MM.1S (cell line): Measurements from ENCODE around the gene C1orf21.

ENCODE experiments used
- DNase-seq: peaks from one replicate; pipeline ENCODE4 v3.0.0-alpha.2; 2015
- H2AFZ ChIP-seq: fragments of 300-600 bp; sonication (generic); 2 replicates; pipeline ENCODE4 v1.6.0; 2016; ENCODE audit warnings: antibody characterized with exemption, low read length
- H3F3A ChIP-seq: fragments of 300-600 bp; sonication (generic); 2 replicates; pipeline ENCODE4 v1.6.1; 2016; ENCODE audit warnings: mild to moderate bottlenecking, antibody characterized with exemption, low read length, moderate library complexity, mixed read lengths; ENCODE audit not compliant: insufficient read depth
- H3K27ac ChIP-seq: fragments of 300-600 bp; sonication (generic); 2 replicates; pipeline ENCODE4 v1.5.1; 2016; ENCODE audit warnings: mild to moderate bottlenecking, low read length
- H3K27me3 ChIP-seq: fragments of 300-600 bp; sonication (generic); replicated peaks from 2 replicates; pipeline ENCODE4 v1.6.0; 2016; ENCODE audit warnings: low read length; ENCODE audit not compliant: insufficient read depth
- H3K36me3 ChIP-seq: fragments of 300-600 bp; sonication (generic); replicated peaks from 2 replicates; pipeline ENCODE4 v1.6.1; 2016; ENCODE audit warnings: mild to moderate bottlenecking, low read length, mixed read lengths; ENCODE audit not compliant: insufficient read depth
- H3K4me1 ChIP-seq: fragments of 300-600 bp; sonication (generic); 2 replicates; pipeline ENCODE4 v1.6.1; 2016; ENCODE audit warnings: low read length, mixed read lengths
- H3K4me2 ChIP-seq: fragments of 300-600 bp; sonication (generic); 2 replicates; pipeline ENCODE4 v1.6.0; 2016; ENCODE audit warnings: low read depth, low read length
- H3K4me3 ChIP-seq: fragments of 300-600 bp; sonication (generic); 2 replicates; pipeline ENCODE4 v1.5.1; 2016; ENCODE audit warnings: low read length, mixed read lengths
- H3K79me2 ChIP-seq: fragments of 300-600 bp; sonication (generic); 2 replicates; pipeline ENCODE4 v1.6.1; 2016; ENCODE audit warnings: mixed run types, low read length, mixed read lengths
- H3K9ac ChIP-seq: fragments of 300-600 bp; sonication (generic); 2 replicates; pipeline ENCODE4 v1.6.1; 2016; ENCODE audit warnings: low read length, mixed read lengths
- H3K9me2 ChIP-seq: fragments of 300-600 bp; sonication (generic); replicated peaks from 2 replicates; pipeline ENCODE4 v1.6.1; 2016; ENCODE audit warnings: mild to moderate bottlenecking, low read length, mixed read lengths; ENCODE audit not compliant: insufficient read depth
- H3K9me3 ChIP-seq: fragments of 300-600 bp; sonication (generic); replicated peaks from 2 replicates; pipeline ENCODE4 v1.6.1; 2016; ENCODE audit warnings: mild to moderate bottlenecking, low read length, mixed read lengths; ENCODE audit not compliant: insufficient read depth
- H4K20me1 ChIP-seq: fragments of 300-600 bp; sonication (generic); 2 replicates; pipeline ENCODE4 v1.6.1; 2016; ENCODE audit warnings: mild to moderate bottlenecking, low read length, moderate library complexity, mixed read lengths; ENCODE audit not compliant: insufficient read depth
- CTCF ChIP-seq: fragments of 300-600 bp; sonication (generic); IDR thresholded peaks from 2 replicates; pipeline ENCODE4 v1.5.1; 2016; ENCODE audit warnings: antibody characterized with exemption, low read length, mixed read lengths
- EZH2 ChIP-seq: fragments of 300-600 bp; sonication (generic); optimal IDR thresholded peaks from 2 replicates; pipeline ENCODE3; 2017; ENCODE audit warnings: low read depth, mild to moderate bottlenecking, antibody characterized with exemption, low read length, mixed read lengths
- EZH2phosphoT487 ChIP-seq: fragments of 300-600 bp; sonication (generic); IDR thresholded peaks from 2 replicates; pipeline ENCODE4 v1.6.1; 2018; ENCODE audit warnings: antibody characterized with exemption, low read length

Gene C1orf21

GRCh38 chr1:184461321-184461720, 74.5 kb downstream of the C1orf21 start:
- no peak for DNase-seq
- Histone ChIP-seq H3K79me2 (peaks cover 45% of the 10 kb centered on the region), H3K9me2 (no peaks in the 10 kb centered on the region), H3K9me3 (no peaks in the 10 kb centered on the region), H3K36me3 (no peaks in the 10 kb centered on the region), H4K20me1 (no peaks in the 10 kb centered on the region), H3F3A (no peaks in the 10 kb centered on the region), H3K27me3 (no peaks in the 10 kb centered on the region), H3K9ac (no peak overlapping the region), H3K27ac (no peak overlapping the region), H3K4me1 (peaks cover 31% of the 10 kb centered on the region), H3K4me2 (peak overlapping the region; percentile 50; the same call in 1 of the 2 replicates), H3K4me3 (no peak overlapping the region), H2AFZ (no peak overlapping the region)
- no peak for TF ChIP-seq CTCF

- Histone ChIP-seq H3K9ac (no peak overlapping the region), H3K4me1 (peaks cover 23% of the 10 kb centered on the region), H3K27me3 (no peaks in the 10 kb centered on the region)
Measured at GRCh38 chr1:184462155-184462554, 75.3 kb downstream of the C1orf21 start.

GRCh38 chr1:184462990-184463389, 76.2 kb downstream of the C1orf21 start:
- TF ChIP-seq EZH2phosphoT487 (no peak), CTCF (no peak), EZH2 (no peak)
- no peaks in the 10 kb centered on the region for H4K20me1 ChIP-seq
- H3K4me1 ChIP-seq = peaks cover 23% of the 10 kb centered on the region
- no peaks in the 10 kb centered on the region for H3F3A ChIP-seq
- H3K9me3 ChIP-seq = no peaks in the 10 kb centered on the region
- no peaks in the 10 kb centered on the region for H3K36me3 ChIP-seq
- H2AFZ ChIP-seq = no peak overlapping the region
- H3K27ac ChIP-seq = no peak overlapping the region
- H3K9me2 ChIP-seq = no peaks in the 10 kb centered on the region
- H3K79me2 ChIP-seq = peaks cover 34% of the 10 kb centered on the region
- no peak for DNase-seq
- H3K4me2 ChIP-seq = no peak overlapping the region
- no peak overlapping the region for H3K9ac ChIP-seq
- H3K27me3 ChIP-seq = no peaks in the 10 kb centered on the region
- H3K4me3 ChIP-seq = no peak overlapping the region

More at GRCh38 chr1:184462155-184462554, 75.3 kb downstream of the C1orf21 start:
- no peaks in the 10 kb centered on the region for H3K9me2 ChIP-seq
- no peaks in the 10 kb centered on the region for H3K36me3 ChIP-seq
- peak overlapping the region; percentile 26; the same call in 1 of the 2 replicates for H3K27ac ChIP-seq
- no peak overlapping the region for H2AFZ ChIP-seq
- no peaks in the 10 kb centered on the region for H3K9me3 ChIP-seq
- H4K20me1 ChIP-seq = no peaks in the 10 kb centered on the region
- no peak for TF ChIP-seq EZH2phosphoT487
- no peak for TF ChIP-seq EZH2
- no peak for TF ChIP-seq CTCF
- H3F3A ChIP-seq = no peaks in the 10 kb centered on the region
- H3K4me3 ChIP-seq = 0 out of 2 replicates have a peak overlapping the region, but pooled peaks have one; percentile 9
- peak overlapping the region; percentile 50 for H3K4me2 ChIP-seq
- H3K79me2 ChIP-seq = peaks cover 41% of the 10 kb centered on the region
- peak; percentile 61 for DNase-seq
